H9 (cell line): Measurements from ENCODE around the gene DISC1. TPM values are rescaled to one million over a fixed set of nuclear protein-coding genes. Genes with fewer than 3 reads are reported as not detected.

Experiments
- DNase-seq: peaks from one replicate; pipeline ENCODE4 v3.0.0-alpha.2; 2017
- H2AFZ ChIP-seq: one replicate; pipeline ENCODE4 v1.6.1; 2013; ENCODE audit warnings: mild to moderate bottlenecking, low read length, control low read depth, moderate library complexity
- H2AK5ac ChIP-seq: 2 replicates; pipeline ENCODE4 v1.6.1; 2013; ENCODE audit warnings: low read length, control low read depth, mixed read lengths; ENCODE audit not compliant: insufficient read length
- H2BK120ac ChIP-seq: one replicate; pipeline ENCODE4 v1.6.1; 2013; ENCODE audit warnings: low read depth, mild to moderate bottlenecking, low read length, control low read depth, inconsistent platforms; ENCODE audit not compliant: poor library complexity, severe bottlenecking
- H2BK12ac ChIP-seq: 2 replicates; pipeline ENCODE4 v1.6.1; 2013; ENCODE audit warnings: low read length, control low read depth, mixed read lengths, low read depth; ENCODE audit not compliant: insufficient read length
- H2BK15ac ChIP-seq: 2 replicates; pipeline ENCODE4 v1.6.1; 2013; ENCODE audit warnings: low read depth, low read length, control low read depth
- H2BK20ac ChIP-seq: one replicate; pipeline ENCODE4 v1.6.1; 2013; ENCODE audit warnings: low read depth, mild to moderate bottlenecking, low read length, control low read depth, inconsistent platforms; ENCODE audit not compliant: poor library complexity, severe bottlenecking
- H2BK5ac ChIP-seq: 2 replicates; pipeline ENCODE4 v1.6.1; 2013; ENCODE audit warnings: low read length, control low read depth, mixed read lengths; ENCODE audit not compliant: insufficient read length
- H3K14ac ChIP-seq: 2 replicates; pipeline ENCODE4 v1.6.1; 2013; ENCODE audit warnings: low read length, control low read depth; ENCODE audit not compliant: insufficient read depth
- H3K18ac ChIP-seq: 2 replicates; pipeline ENCODE4 v1.6.1; 2013; ENCODE audit warnings: low read depth, mild to moderate bottlenecking, mixed read lengths, low read length, control low read depth; ENCODE audit not compliant: insufficient read length
- H3K23ac ChIP-seq: 2 replicates; pipeline ENCODE4 v1.6.1; 2013; ENCODE audit warnings: low read length, control low read depth, mixed read lengths, low read depth; ENCODE audit not compliant: insufficient read length
- H3K23me2 ChIP-seq: 2 replicates; pipeline ENCODE4 v1.6.1; 2013; ENCODE audit warnings: low read depth, mild to moderate bottlenecking, mixed read lengths, low read length, control low read depth; ENCODE audit not compliant: insufficient read length, poor library complexity, severe bottlenecking
- H3K27ac ChIP-seq: 2 replicates; pipeline ENCODE4 v1.5.1; 2013; ENCODE audit warnings: low read length, control low read depth, mixed read lengths, low read depth; ENCODE audit not compliant: insufficient read length
- H3K27me3 ChIP-seq: 2 replicates; pipeline ENCODE4 v1.6.1; 2013; ENCODE audit warnings: low read length, control low read depth, inconsistent platforms; ENCODE audit not compliant: insufficient read depth
- H3K4ac ChIP-seq: 2 replicates; pipeline ENCODE4 v1.6.1; 2013; ENCODE audit warnings: low read depth, mild to moderate bottlenecking, control low read depth, inconsistent platforms, low read length, moderate library complexity
- H3K4me1 ChIP-seq: 2 replicates; pipeline ENCODE4 v1.6.1; 2013; ENCODE audit warnings: low read length, control low read depth, inconsistent platforms; ENCODE audit not compliant: insufficient read depth
- H3K4me2 ChIP-seq: 2 replicates; pipeline ENCODE4 v1.6.1; 2013; ENCODE audit warnings: low read length, control low read depth, mixed read lengths; ENCODE audit not compliant: insufficient read length, insufficient read depth
- H3K56ac ChIP-seq: 2 replicates; pipeline ENCODE4 v1.6.1; 2013; ENCODE audit warnings: low read depth, mild to moderate bottlenecking, mixed read lengths, low read length, control low read depth; ENCODE audit not compliant: insufficient read length
- H3K79me1 ChIP-seq: 2 replicates; pipeline ENCODE4 v1.6.1; 2013; ENCODE audit warnings: low read depth, mild to moderate bottlenecking, moderate library complexity, low read length, control low read depth, inconsistent platforms; ENCODE audit not compliant: insufficient read depth, poor library complexity, severe bottlenecking
- H3K79me2 ChIP-seq: 2 replicates; pipeline ENCODE4 v1.6.1; 2013; ENCODE audit warnings: low read length, control low read depth, inconsistent platforms; ENCODE audit not compliant: insufficient read depth
- H3K9ac ChIP-seq: 2 replicates; pipeline ENCODE4 v1.6.1; 2013; ENCODE audit warnings: low read length, control low read depth, mixed read lengths; ENCODE audit not compliant: insufficient read length; ENCODE audit errors: extremely low read depth
- H3K9me3 ChIP-seq: one replicate; pipeline ENCODE4 v1.6.1; 2013; ENCODE audit warnings: low read depth, low read length, inconsistent platforms; ENCODE audit not compliant: control insufficient read depth
- H3T11ph ChIP-seq: one replicate; pipeline ENCODE4 v1.6.1; 2013; ENCODE audit warnings: mild to moderate bottlenecking, low read length, control low read depth, inconsistent platforms
- H4K20me1 ChIP-seq: one replicate; pipeline ENCODE4 v1.6.1; 2013; ENCODE audit not compliant: control insufficient read depth, insufficient read length, insufficient read depth
- H4K5ac ChIP-seq: 2 replicates; pipeline ENCODE4 v1.6.1; 2013; ENCODE audit warnings: low read depth, mild to moderate bottlenecking, mixed read lengths, low read length, control low read depth; ENCODE audit not compliant: insufficient read length
- H4K8ac ChIP-seq: replicated peaks from 2 replicates; pipeline ENCODE4 v1.6.1; 2013; ENCODE audit warnings: low read length, control low read depth, mixed read lengths, low read depth; ENCODE audit not compliant: insufficient read length
- H4K91ac ChIP-seq: 2 replicates; pipeline ENCODE4 v1.6.1; 2013; ENCODE audit warnings: low read depth, mild to moderate bottlenecking, moderate library complexity, mixed read lengths, low read length, control low read depth; ENCODE audit not compliant: insufficient read length
- H3K27ac Mint-ChIP-seq, 3 experiments: 2 replicates in 2 of 3; 3 replicates in 1 of 3; pipeline ENCODE4 v1.8.0; 2020 to 2021; ENCODE audit warnings: mixed read lengths in 3 of 3, mild to moderate bottlenecking in 1 of 3, moderate library complexity in 1 of 3
- H3K27me3 Mint-ChIP-seq: 2 replicates; pipeline ENCODE4 v1.8.0; 2021; ENCODE audit warnings: low read depth, mild to moderate bottlenecking, moderate library complexity, mixed read lengths
- H3K36me3 Mint-ChIP-seq, 3 experiments: 2 replicates in 2 of 3; 3 replicates in 1 of 3; pipeline ENCODE4 v1.8.0; 2020 to 2021; ENCODE audit warnings: low read depth in 3 of 3, mixed read lengths in 3 of 3; ENCODE audit not compliant: insufficient read depth in 1 of 3
- H3K4me1 Mint-ChIP-seq, 2 experiments: 2 replicates each; pipeline ENCODE4 v1.8.0; 2020; ENCODE audit warnings: mixed read lengths in 2 of 2
- H3K4me3 Mint-ChIP-seq, 2 experiments: 2 replicates in 1 of 2; 3 replicates in 1 of 2; pipeline ENCODE4 v1.8.0; 2020 to 2021; ENCODE audit warnings: mild to moderate bottlenecking in 2 of 2, mixed read lengths in 2 of 2, moderate library complexity in 1 of 2
- H3K9me3 Mint-ChIP-seq, 2 experiments: 2 replicates in 1 of 2; 3 replicates in 1 of 2; pipeline ENCODE4 v1.8.0; 2020; ENCODE audit warnings: mild to moderate bottlenecking in 2 of 2, mixed read lengths in 2 of 2, moderate library complexity in 1 of 2
- WGBS: extraction: QIAGEN DNeasy Blood & Tissue Kit; methylation state at CpG from one replicate; pipeline ENCODE4 v1.1.7; 2013; ENCODE audit warnings: missing lambda C conversion rate, low lambda C conversion rate, mixed read lengths; ENCODE audit not compliant: insufficient read length; ENCODE audit errors: extremely low coverage; 5-methylcytosine and 5-hydroxymethylcytosine counted together
- total RNA-seq: library from RNA; stranded (reverse); gene quantifications from 2 replicates; pipeline ENCODE4 v1.2.1, GENCODE V29; 2021
- TF ChIP-seq, protein P1 (sequence below): fragments of 200-600 bp; sonication (generic); conservative IDR thresholded peaks from 3 replicates; pipeline ENCODE4 v1.8.0; 2021; ENCODE audit warnings: antibody characterized with exemption, mild to moderate bottlenecking

DISC1 gene
- total RNA-seq, 1 experiment from 2014 or later: 2.5 TPM

DNA sequence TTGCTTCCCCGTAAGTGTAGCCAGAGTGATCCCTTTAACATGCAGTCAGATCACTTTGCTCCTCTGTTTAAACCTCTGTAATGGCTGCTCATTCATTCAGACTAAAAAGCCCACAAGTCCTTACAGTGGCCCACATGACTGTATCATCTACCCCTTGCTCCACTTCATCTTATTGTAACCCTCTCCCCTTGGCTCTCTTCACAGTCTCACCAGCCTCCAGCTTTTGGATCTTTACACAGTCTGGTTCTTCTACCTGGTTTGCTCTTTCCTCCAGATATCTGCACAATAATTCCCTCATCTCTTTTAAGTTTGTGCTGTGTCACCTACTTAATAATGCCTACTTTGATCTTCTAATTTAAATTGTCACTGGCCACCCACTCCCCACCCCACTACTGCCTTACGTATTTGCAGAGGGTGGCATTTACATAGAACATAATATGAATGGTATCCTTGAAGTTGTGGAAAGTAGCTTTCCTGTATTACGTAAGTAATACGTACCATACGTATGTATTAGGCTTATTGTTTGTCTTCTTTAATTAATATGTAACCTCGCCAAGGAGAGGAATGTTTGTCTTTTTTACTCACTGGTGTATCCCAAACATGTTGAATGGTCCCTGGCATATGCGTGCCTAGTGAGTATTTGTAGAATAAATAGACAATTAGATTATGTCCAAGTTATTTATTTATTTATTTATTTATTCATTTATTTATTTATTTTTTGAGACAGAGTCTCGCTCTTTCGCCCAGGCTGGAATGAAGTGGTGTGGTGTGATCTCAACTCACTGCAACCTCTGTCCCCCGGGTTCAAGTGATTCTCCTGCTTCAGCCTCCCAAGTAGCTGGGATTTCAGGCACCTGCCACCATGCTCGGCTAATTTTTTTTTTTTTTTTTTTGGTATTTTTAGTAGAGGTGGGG, 49.5 kb upstream of the DISC1 start:
- Histone ChIP-seq H3K14ac (no peak overlapping the region), H2BK12ac (no peak overlapping the region), H2AFZ (no peak overlapping the region), H2BK15ac (no peak overlapping the region), H3K23me2 (no peaks in the 10 kb centered on the region), H3K27ac (no peak overlapping the region), H4K5ac (no peak overlapping the region), H3K4me2 (no peak overlapping the region), H2AK5ac (no peak overlapping the region), H2BK5ac (no peak overlapping the region), H3K56ac (no peak overlapping the region), H3K18ac (no peak overlapping the region), H3K79me1 (no peaks in the 10 kb centered on the region), H4K8ac (no peak overlapping the region), H2BK20ac (no peak overlapping the region), H2BK120ac (no peak overlapping the region), H4K91ac (no peak overlapping the region), H3K4ac (no peak overlapping the region), H3K9me3 (no peaks in the 10 kb centered on the region), H3K79me2 (no peaks in the 10 kb centered on the region), H3K9ac (no peak overlapping the region), H3K4me1 (no peaks in the 10 kb centered on the region), H3K23ac (no peak overlapping the region), H4K20me1 (no peaks in the 10 kb centered on the region), H3K27me3 (no peaks in the 10 kb centered on the region), H3T11ph (no peak overlapping the region)
- Mint-ChIP-seq H3K4me1 (no peaks in the 10 kb centered on the region), H3K36me3 (no peaks in the 10 kb centered on the region), H3K27me3 (no peaks in the 10 kb centered on the region), H3K4me3 (no peak overlapping the region), H3K27ac (no peak overlapping the region), H3K9me3 (no peaks in the 10 kb centered on the region)
- no peak for DNase-seq
- TF ChIP-seq, protein P1, sequence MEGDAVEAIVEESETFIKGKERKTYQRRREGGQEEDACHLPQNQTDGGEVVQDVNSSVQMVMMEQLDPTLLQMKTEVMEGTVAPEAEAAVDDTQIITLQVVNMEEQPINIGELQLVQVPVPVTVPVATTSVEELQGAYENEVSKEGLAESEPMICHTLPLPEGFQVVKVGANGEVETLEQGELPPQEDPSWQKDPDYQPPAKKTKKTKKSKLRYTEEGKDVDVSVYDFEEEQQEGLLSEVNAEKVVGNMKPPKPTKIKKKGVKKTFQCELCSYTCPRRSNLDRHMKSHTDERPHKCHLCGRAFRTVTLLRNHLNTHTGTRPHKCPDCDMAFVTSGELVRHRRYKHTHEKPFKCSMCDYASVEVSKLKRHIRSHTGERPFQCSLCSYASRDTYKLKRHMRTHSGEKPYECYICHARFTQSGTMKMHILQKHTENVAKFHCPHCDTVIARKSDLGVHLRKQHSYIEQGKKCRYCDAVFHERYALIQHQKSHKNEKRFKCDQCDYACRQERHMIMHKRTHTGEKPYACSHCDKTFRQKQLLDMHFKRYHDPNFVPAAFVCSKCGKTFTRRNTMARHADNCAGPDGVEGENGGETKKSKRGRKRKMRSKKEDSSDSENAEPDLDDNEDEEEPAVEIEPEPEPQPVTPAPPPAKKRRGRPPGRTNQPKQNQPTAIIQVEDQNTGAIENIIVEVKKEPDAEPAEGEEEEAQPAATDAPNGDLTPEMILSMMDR: no peak
- WGBS: no CpG with 5 or more reads among the region's 11 CpGs
